GM12891 (cell line): ENCODE results near the gene PHF2.

ENCODE experiments used
- PAX5 ChIP-seq: IDR thresholded peaks from 2 replicates; pipeline ENCODE4 v1.6.1; 2011; ENCODE audit warnings: low read length, moderate library complexity, mild to moderate bottlenecking; ENCODE audit not compliant: insufficient read depth, severe bottlenecking
- POLR2A ChIP-seq: IDR thresholded peaks from 2 replicates; pipeline ENCODE4 v1.6.1; 2011; ENCODE audit warnings: low read depth, low read length, control low read depth
- POLR2AphosphoS5 ChIP-seq: IDR thresholded peaks from 2 replicates; pipeline ENCODE4 v1.6.1; 2011; ENCODE audit warnings: low read depth, low read length, control low read depth
- POU2F2 ChIP-seq: IDR thresholded peaks from 2 replicates; pipeline ENCODE4 v1.6.1; 2011; ENCODE audit warnings: low read depth, mild to moderate bottlenecking, control low read depth, low read length, moderate library complexity
- SPI1 ChIP-seq: IDR thresholded peaks from 2 replicates; pipeline ENCODE4 v1.6.1; 2011; ENCODE audit warnings: low read depth, low read length, control low read depth
- TAF1 ChIP-seq: IDR thresholded peaks from 2 replicates; pipeline ENCODE4 v1.6.1; 2011; ENCODE audit warnings: low read depth, low read length, control low read depth

DNA sequence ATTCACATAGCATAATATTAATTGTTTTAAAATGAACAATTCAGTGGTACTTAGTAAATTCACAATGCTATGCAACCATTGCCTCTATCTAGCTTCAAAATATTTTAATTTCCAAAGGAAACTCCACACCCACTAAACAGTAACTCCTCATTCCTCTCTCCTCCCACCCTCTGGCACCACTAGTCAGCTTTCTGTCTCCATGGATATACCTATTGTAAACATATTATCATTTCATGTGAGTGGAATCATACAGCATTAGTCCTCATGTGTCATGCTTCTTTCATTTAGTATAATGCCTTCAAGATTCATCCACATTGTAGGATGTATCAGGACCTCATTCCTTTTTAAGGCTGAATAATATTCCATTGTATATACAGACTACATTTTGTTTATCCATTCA lies 48.6 kb downstream of the PHF2 start:
- TF ChIP-seq POLR2A (no peak), POLR2AphosphoS5 (no peak), POU2F2 (no peak), SPI1 (no peak), TAF1 (no peak), PAX5 (no peak)
